GM19438 (cell line): ENCODE results near the gene PCDHGB4.
"Not testable (repeated sequence)": the region's sequence is repeated elsewhere in the genome, so short reads cannot be mapped to it uniquely, and the experiment has no call there.

ENCODE experiments used
- ATAC-seq: cut with Tn5 transposase; IDR thresholded peaks from one replicate; pipeline ENCODE4 v1.9.1; 2021; ENCODE audit warnings: low read depth; ENCODE audit not compliant: unreplicated experiment

Gene PCDHGB4

GRCh38 chr5:141422742-141423291 lies 35.3 kb downstream of the PCDHGB4 start:
- ATAC-seq, result no peak

- no peak for ATAC-seq
Measured at GRCh38 chr5:141427783-141428426, 40.4 kb downstream of the PCDHGB4 start.

GRCh38 chr5:141430332-141431113 lies 43.0 kb downstream of the PCDHGB4 start, which contains the start of gene PCDHGA12:
PCDHGA12 (plus strand) TSS chr5:141430507; CDS start chr5:141430760, 253 bp downstream.
- peak; percentile 89 for ATAC-seq

- no peak for ATAC-seq
Measured at GRCh38 chr5:141431286-141431685, 43.8 kb downstream of the PCDHGB4 start.

GRCh38 chr5:141432308-141432707 lies 44.8 kb downstream of the PCDHGB4 start:
- ATAC-seq, result not testable (repeated sequence)

GRCh38 chr5:141432726-141433125 lies 45.2 kb downstream of the PCDHGB4 start:
- ATAC-seq, result not testable (repeated sequence)

- ATAC-seq, result no peak
Measured at GRCh38 chr5:141434006-141434405, 46.5 kb downstream of the PCDHGB4 start.

GRCh38 chr5:141437221-141437620 lies 49.7 kb downstream of the PCDHGB4 start:
- ATAC-seq, result no peak

- ATAC-seq, result no peak
Measured at GRCh38 chr5:141439411-141440141, 52.1 kb downstream of the PCDHGB4 start.
